ENCODE measurements around the gene BDKRB2.

The BDKRB2 gene

GRCh38 chr14:96192975-96193805 lies 11.4 kb upstream of the BDKRB2 start:
- Histone ChIP-seq H3K27ac (no peak overlapping the region), H3K4me3 (no peak overlapping the region), H3K9me3 (ENCODE audit: low read depth, low read length) (no peaks in the 10 kb centered on the region), H3K9ac (ENCODE audit: insufficient read length) (no peak overlapping the region), H3K36me3 (ENCODE audit: insufficient read depth, low read length) (no peaks in the 10 kb centered on the region)
- DNase-seq (ENCODE audit: low read depth, low spot score) = no peak
- TF ChIP-seq EZH2 (IDR thresholded peaks at IDR 0.05) = no peak
- TF ChIP-seq POLR2AphosphoS5 (IDR thresholded peaks at IDR 0.05; ENCODE audit: borderline replicate concordance, low read depth, low read length) = no peak
- TF ChIP-seq FOXP2 (optimal IDR thresholded peaks at IDR 0.05; ENCODE audit: control extremely low read depth, extremely low read length, insufficient read depth) = no peak

GRCh38 chr14:96194262-96194656 lies 10.4 kb upstream of the BDKRB2 start:
- no peaks in the 10 kb centered on the region for H3K9me3 ChIP-seq (ENCODE audit: low read depth, low read length)
- H3K27ac ChIP-seq = no peak overlapping the region
- H3K36me3 ChIP-seq (ENCODE audit: insufficient read depth, low read length) = no peaks in the 10 kb centered on the region
- no peak overlapping the region for H3K4me3 ChIP-seq
- DNase-seq (ENCODE audit: low read depth, low spot score) = no peak
- H3K9ac ChIP-seq (ENCODE audit: insufficient read length) = no peak overlapping the region
- TF ChIP-seq FOXP2 (optimal IDR thresholded peaks at IDR 0.05; ENCODE audit: control extremely low read depth, extremely low read length, insufficient read depth) (no peak), EZH2 (IDR thresholded peaks at IDR 0.05) (no peak), POLR2AphosphoS5 (IDR thresholded peaks at IDR 0.05; ENCODE audit: borderline replicate concordance, low read depth, low read length) (no peak)

GRCh38 chr14:96194657-96195431 lies 9.8 kb upstream of the BDKRB2 start:
- no peak for DNase-seq (ENCODE audit: low read depth, low spot score)
- H3K9me3 ChIP-seq (ENCODE audit: low read depth, low read length) = no peaks in the 10 kb centered on the region
- no peak overlapping the region for H3K4me3 ChIP-seq
- H3K27ac ChIP-seq = no peak overlapping the region
- no peak overlapping the region for H3K9ac ChIP-seq (ENCODE audit: insufficient read length)
- no peak for TF ChIP-seq FOXP2 (optimal IDR thresholded peaks at IDR 0.05; ENCODE audit: control extremely low read depth, extremely low read length, insufficient read depth)
- TF ChIP-seq POLR2AphosphoS5 (IDR thresholded peaks at IDR 0.05; ENCODE audit: borderline replicate concordance, low read depth, low read length) = no peak
- no peak for TF ChIP-seq EZH2 (IDR thresholded peaks at IDR 0.05)
- no peaks in the 10 kb centered on the region for H3K36me3 ChIP-seq (ENCODE audit: insufficient read depth, low read length)

- Histone ChIP-seq H3K36me3 (ENCODE audit: insufficient read depth, low read length) (no peaks in the 10 kb centered on the region), H3K9ac (ENCODE audit: insufficient read length) (no peak overlapping the region), H3K4me3 (no peak overlapping the region), H3K27ac (no peak overlapping the region), H3K9me3 (ENCODE audit: low read depth, low read length) (no peaks in the 10 kb centered on the region)
- DNase-seq (ENCODE audit: low read depth, low spot score) = no peak
- TF ChIP-seq EZH2 (IDR thresholded peaks at IDR 0.05) (no peak), POLR2AphosphoS5 (IDR thresholded peaks at IDR 0.05; ENCODE audit: borderline replicate concordance, low read depth, low read length) (no peak), FOXP2 (optimal IDR thresholded peaks at IDR 0.05; ENCODE audit: control extremely low read depth, extremely low read length, insufficient read depth) (no peak)
These were observed 9.1 kb upstream of the BDKRB2 start for GRCh38 chr14:96195441-96196081.

GRCh38 chr14:96197163-96197852 lies 7.3 kb upstream of the BDKRB2 start:
- TF ChIP-seq POLR2AphosphoS5 (IDR thresholded peaks at IDR 0.05; ENCODE audit: borderline replicate concordance, low read depth, low read length) (no peak), EZH2 (IDR thresholded peaks at IDR 0.05) (no peak), FOXP2 (optimal IDR thresholded peaks at IDR 0.05; ENCODE audit: control extremely low read depth, extremely low read length, insufficient read depth) (no peak)
- Histone ChIP-seq H3K9ac (ENCODE audit: insufficient read length) (no peak overlapping the region), H3K4me3 (no peak overlapping the region), H3K9me3 (ENCODE audit: low read depth, low read length) (no peaks in the 10 kb centered on the region), H3K36me3 (ENCODE audit: insufficient read depth, low read length) (no peaks in the 10 kb centered on the region), H3K27ac (no peak overlapping the region)
- no peak for DNase-seq (ENCODE audit: low read depth, low spot score)

GRCh38 chr14:96197969-96198368 lies 6.7 kb upstream of the BDKRB2 start:
- no peak overlapping the region for H3K4me3 ChIP-seq

GRCh38 chr14:96198430-96199130 lies 6.1 kb upstream of the BDKRB2 start:
- TF ChIP-seq EZH2 (IDR thresholded peaks at IDR 0.05) (no peak), FOXP2 (optimal IDR thresholded peaks at IDR 0.05; ENCODE audit: control extremely low read depth, extremely low read length, insufficient read depth) (no peak), POLR2AphosphoS5 (IDR thresholded peaks at IDR 0.05; ENCODE audit: borderline replicate concordance, low read depth, low read length) (no peak)
- Histone ChIP-seq H3K9ac (ENCODE audit: insufficient read length) (no peak overlapping the region), H3K27ac (no peak overlapping the region), H3K4me3 (no peak overlapping the region), H3K36me3 (ENCODE audit: insufficient read depth, low read length) (no peaks in the 10 kb centered on the region), H3K9me3 (ENCODE audit: low read depth, low read length) (no peaks in the 10 kb centered on the region)
- DNase-seq (ENCODE audit: low read depth, low spot score) = no peak

More at GRCh38 chr14:96197969-96198368, 6.7 kb upstream of the BDKRB2 start:
- Histone ChIP-seq H3K36me3 (ENCODE audit: insufficient read depth, low read length) (no peaks in the 10 kb centered on the region), H3K9ac (ENCODE audit: insufficient read length) (no peak overlapping the region), H3K27ac (no peak overlapping the region), H3K9me3 (ENCODE audit: low read depth, low read length) (no peaks in the 10 kb centered on the region)
- no peak for TF ChIP-seq EZH2 (IDR thresholded peaks at IDR 0.05)
- TF ChIP-seq FOXP2 (optimal IDR thresholded peaks at IDR 0.05; ENCODE audit: control extremely low read depth, extremely low read length, insufficient read depth) = no peak
- TF ChIP-seq POLR2AphosphoS5 (IDR thresholded peaks at IDR 0.05; ENCODE audit: borderline replicate concordance, low read depth, low read length) = no peak
- no peak for DNase-seq (ENCODE audit: low read depth, low spot score)
